IMR-90 (cell line): Measurements from ENCODE around the gene PLD1.

Experiments
- CTCF ChIP-seq: conservative IDR thresholded peaks from 2 replicates; pipeline ENCODE4 v1.5.1; 2012; ENCODE audit warnings: mild to moderate bottlenecking, low read depth, low read length, improper control_type of control experiment
- MXI1 ChIP-seq: IDR thresholded peaks from 2 replicates; pipeline ENCODE4 v1.6.1; 2012; ENCODE audit warnings: low read depth, mild to moderate bottlenecking, low read length, moderate library complexity, borderline replicate concordance

- TF ChIP-seq MXI1 = no peak
- no peak for TF ChIP-seq CTCF
Measured at GRCh38 chr3:171774521-171774920, 35.8 kb downstream of the PLD1 start.
